Measurements from ENCODE around the gene ARHGAP23.

ARHGAP23 gene, protein sequence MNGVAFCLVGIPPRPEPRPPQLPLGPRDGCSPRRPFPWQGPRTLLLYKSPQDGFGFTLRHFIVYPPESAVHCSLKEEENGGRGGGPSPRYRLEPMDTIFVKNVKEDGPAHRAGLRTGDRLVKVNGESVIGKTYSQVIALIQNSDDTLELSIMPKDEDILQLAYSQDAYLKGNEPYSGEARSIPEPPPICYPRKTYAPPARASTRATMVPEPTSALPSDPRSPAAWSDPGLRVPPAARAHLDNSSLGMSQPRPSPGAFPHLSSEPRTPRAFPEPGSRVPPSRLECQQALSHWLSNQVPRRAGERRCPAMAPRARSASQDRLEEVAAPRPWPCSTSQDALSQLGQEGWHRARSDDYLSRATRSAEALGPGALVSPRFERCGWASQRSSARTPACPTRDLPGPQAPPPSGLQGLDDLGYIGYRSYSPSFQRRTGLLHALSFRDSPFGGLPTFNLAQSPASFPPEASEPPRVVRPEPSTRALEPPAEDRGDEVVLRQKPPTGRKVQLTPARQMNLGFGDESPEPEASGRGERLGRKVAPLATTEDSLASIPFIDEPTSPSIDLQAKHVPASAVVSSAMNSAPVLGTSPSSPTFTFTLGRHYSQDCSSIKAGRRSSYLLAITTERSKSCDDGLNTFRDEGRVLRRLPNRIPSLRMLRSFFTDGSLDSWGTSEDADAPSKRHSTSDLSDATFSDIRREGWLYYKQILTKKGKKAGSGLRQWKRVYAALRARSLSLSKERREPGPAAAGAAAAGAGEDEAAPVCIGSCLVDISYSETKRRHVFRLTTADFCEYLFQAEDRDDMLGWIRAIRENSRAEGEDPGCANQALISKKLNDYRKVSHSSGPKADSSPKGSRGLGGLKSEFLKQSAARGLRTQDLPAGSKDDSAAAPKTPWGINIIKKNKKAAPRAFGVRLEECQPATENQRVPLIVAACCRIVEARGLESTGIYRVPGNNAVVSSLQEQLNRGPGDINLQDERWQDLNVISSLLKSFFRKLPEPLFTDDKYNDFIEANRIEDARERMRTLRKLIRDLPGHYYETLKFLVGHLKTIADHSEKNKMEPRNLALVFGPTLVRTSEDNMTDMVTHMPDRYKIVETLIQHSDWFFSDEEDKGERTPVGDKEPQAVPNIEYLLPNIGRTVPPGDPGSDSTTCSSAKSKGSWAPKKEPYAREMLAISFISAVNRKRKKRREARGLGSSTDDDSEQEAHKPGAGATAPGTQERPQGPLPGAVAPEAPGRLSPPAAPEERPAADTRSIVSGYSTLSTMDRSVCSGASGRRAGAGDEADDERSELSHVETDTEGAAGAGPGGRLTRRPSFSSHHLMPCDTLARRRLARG (N-terminal part only)

DNA sequence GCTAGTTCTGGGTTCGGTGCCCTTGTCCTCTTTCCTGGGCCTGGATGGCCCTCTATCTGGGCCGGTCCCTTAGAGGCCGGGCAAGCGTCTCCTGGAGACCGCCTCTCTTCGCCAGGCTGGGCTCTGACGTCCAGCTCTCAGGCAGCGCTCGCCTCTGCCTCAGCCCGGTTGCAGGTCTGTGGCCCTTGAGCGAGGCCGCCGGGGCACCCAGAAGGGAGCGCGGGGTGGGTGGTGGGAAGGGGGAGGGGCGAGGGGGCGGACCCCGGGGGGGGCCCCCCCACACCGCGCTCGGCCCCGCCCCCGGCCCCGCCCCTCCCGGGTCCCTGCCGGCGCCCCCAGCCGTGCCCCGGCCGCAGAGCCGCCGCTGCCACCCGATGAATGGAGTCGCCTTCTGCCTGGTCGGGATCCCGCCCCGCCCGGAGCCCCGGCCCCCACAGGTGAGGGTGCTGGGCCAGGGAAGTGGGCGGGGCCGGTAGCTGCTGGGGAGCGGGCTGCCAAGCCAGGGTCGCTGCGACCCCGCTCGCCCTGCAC lies at the start of gene ARHGAP23:
Gene ARHGAP23, plus strand, starts transcription at position 353 of the 531 bp plus-strand sequence. Its CDS starts 22 bp downstream, at position 375.
- peak; percentile 22 to 41 for DNase-seq

GRCh38 chr17:38379448-38379847 lies 48.8 kb upstream of the ARHGAP23 start:
- DNase-seq = no peak

DNA sequence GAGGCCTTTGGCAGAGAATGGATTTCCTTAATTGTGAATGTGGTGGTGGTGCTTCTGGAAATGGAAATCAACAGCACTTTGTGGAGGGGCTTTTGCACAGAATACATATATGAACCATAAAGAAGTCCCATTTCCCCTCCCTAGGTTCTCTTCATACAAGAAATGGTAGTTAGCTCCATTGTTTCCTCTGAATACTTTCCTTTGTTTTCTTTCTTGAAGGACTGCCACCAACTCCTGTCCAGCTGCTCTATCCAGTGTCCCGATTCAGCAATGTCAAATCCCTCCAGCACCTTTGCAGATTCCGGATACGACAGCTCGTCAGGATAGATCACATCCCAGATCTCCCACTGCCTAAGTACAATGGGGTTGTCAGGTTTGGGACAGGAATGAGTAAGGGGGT lies 33.2 kb upstream of the ARHGAP23 start:
- no peak for DNase-seq

DNA sequence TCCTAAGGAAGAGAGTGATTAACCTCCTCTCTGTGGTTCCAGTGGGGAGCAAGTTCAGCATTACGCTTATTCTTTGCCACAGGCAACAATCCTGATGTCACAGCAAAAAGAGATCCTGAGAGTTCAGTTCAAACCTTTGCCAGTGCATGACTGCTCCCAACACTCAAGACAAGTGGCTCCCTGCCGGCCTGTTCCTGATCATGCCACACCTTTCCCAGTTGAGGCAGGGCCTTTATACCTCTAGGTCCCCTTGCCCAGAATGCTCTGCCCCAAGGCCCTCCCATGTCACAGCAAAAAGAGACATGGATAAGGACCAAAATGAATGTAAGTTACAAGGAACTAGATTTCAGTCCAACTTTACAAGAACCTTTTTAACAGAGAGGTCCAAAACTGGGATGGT lies 31.0 kb upstream of the ARHGAP23 start:
- no peak for DNase-seq

DNA sequence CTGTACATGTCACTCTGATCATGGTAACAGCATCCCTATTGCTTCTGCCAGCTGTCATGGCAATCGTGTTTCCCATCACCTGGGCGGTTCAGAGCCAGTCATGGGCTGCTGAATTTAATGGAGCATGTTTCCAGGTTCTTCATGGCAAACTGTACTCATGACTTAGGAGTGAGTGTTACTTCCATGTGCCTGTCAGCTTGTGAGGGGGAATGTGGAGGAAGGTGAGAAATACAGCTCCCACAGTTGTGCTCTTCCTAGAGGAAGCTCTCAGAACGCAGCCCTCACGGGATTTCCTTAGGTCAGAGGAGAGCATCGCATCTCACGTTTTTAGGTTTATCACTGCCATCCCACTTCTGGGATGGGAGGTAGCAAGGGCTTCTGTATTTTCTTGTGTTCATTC lies 28.0 kb upstream of the ARHGAP23 start:
- DNase-seq = no peak

DNA sequence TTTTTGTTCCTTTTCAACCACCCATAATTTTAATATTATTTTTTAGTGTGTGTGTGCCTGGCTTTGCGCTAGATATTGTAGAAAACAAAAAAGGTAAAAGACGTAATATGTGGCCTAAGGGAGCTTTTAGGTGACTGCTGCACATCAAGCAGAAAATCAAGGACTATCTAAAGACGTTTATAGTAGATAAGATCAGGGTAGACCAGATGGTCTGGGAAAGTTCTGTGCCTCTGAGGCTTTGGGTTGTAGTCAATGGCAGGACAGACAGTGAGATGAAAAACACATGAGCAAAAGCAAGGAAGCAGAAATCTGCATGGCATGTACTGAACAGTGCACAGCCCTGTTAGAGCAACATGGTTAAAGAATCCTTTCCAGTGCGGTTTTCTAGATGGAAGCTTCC lies 26.8 kb upstream of the ARHGAP23 start:
- DNase-seq = no peak

DNA sequence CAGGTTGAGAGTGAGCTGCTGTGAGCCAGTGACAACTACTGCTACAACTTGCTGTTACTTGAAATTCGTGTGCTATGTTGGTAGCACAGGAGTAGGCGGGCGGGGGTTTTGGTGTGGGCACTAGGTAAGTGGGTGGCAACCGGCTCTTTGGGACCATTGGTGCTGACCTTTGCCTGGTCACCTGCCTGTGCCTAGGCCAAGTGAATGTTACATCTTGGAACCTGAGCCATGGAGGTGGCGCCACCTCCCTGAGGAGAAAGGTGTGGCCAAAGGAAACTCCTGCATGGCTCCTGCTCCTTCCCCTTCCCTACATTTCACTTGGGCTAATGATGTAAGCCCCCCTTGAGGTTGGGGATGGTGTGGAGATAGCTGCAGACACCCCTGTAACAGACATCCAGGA lies 25.4 kb upstream of the ARHGAP23 start:
- DNase-seq = no peak

- no peak for DNase-seq
Measured at GRCh38 chr17:38403491-38403890, 24.8 kb upstream of the ARHGAP23 start.

- DNase-seq = no peak
Measured at GRCh38 chr17:38404174-38404943, 23.9 kb upstream of the ARHGAP23 start.

- DNase-seq = no peak
Measured at GRCh38 chr17:38405654-38406053, 22.6 kb upstream of the ARHGAP23 start.

DNA sequence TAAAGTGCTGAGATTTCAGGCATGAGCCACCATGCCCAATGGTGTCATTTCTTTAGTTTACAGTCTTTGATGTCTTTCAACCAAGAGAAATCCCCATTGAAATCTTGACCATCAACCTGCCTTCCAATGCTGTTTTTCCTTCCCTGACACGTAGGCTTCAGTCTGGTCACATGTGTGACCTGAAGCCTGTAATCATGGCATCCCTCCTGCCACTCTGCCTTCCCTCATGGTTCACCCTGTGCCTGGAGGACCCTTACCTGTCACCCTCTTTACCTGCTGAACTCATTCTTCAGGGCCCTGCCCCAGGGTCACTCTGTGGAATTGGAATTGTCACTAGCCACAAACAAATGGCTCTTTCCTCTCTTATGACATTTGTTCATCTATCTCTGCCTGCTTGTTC lies 18.1 kb upstream of the ARHGAP23 start:
- no peak for DNase-seq

DNA sequence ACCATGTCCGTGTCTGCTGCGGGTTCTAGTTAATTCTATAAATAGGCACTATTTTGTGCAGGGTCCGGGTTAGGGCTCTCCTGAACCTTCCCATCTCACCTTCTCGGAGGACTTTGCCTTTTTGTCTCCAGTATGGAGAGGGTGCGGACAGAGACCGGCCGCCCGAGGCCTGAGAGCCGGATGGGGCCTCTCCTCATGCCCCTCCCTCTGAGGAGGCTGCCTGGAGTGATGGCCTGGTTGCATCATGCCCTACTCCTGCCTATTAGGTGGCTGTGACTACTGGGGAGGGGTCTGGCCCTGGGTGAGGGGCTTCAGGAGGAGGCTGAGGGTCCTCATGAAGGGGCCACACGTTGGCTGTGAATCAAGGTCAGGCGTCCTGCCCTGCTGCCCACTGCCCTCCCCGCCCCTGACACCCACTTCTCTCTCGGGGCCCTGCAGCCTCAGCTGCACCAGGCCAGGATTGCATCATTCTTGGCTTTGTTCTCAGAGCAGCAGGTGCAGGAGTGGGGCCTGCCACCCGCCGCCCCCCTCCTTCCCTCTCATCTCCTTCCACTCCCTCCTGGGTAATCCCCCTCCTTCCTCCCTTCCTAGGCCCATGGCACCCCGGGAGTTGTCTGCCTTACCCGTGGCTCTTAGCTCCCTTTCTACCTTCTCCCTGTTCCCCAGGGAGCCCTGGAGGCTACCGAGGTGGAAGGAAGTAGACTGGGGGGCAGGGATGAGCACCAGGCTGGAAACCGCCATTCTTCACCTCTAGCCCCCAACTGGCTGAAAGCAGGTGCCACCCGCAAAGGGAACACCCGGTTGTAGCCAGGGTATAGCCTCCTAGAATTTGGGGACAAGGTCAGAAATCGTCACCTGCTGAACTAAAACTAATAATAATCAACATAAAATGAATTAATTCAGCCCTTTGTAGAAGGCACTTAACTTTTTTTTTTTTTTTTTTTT lies 12.7 kb upstream of the ARHGAP23 start:
- DNase-seq = no peak

- no peak for DNase-seq
Measured at GRCh38 chr17:38416840-38417209, 11.4 kb upstream of the ARHGAP23 start.

GRCh38 chr17:38417210-38417951 lies 10.9 kb upstream of the ARHGAP23 start:
- no peak for DNase-seq

GRCh38 chr17:38418062-38418692 lies 10.1 kb upstream of the ARHGAP23 start:
- DNase-seq = no peak

GRCh38 chr17:38418693-38419507 lies 9.4 kb upstream of the ARHGAP23 start:
- no peak for DNase-seq

- DNase-seq = no peak
Measured at GRCh38 chr17:38419508-38419981, 8.7 kb upstream of the ARHGAP23 start.

DNA sequence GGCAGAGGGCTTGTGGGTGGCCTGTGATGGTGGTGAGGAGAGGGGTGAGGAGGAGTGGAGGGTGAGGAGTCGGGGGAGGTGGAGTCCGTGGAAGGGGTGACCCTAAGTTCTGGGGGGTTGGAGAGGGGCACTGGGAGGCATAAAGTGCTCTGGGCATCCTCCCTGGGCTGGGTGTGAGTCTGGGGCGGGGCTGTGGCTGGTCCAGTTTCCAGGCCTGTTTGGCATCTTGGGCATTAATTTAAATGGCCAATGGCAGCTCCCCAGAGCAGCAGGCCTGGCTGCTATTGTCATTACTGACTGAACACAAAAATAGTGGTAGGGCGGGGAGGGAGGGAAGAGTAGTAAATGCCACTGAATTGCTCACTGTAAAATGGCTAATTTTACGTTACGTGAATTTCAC lies 7.7 kb upstream of the ARHGAP23 start:
- DNase-seq = no peak
